ENCODE measurements around the gene PDE4D.
"Not testable (repeated sequence)": the region's sequence is repeated elsewhere in the genome, so short reads cannot be mapped to it uniquely, and the experiment has no call there.

The PDE4D gene

DNA sequence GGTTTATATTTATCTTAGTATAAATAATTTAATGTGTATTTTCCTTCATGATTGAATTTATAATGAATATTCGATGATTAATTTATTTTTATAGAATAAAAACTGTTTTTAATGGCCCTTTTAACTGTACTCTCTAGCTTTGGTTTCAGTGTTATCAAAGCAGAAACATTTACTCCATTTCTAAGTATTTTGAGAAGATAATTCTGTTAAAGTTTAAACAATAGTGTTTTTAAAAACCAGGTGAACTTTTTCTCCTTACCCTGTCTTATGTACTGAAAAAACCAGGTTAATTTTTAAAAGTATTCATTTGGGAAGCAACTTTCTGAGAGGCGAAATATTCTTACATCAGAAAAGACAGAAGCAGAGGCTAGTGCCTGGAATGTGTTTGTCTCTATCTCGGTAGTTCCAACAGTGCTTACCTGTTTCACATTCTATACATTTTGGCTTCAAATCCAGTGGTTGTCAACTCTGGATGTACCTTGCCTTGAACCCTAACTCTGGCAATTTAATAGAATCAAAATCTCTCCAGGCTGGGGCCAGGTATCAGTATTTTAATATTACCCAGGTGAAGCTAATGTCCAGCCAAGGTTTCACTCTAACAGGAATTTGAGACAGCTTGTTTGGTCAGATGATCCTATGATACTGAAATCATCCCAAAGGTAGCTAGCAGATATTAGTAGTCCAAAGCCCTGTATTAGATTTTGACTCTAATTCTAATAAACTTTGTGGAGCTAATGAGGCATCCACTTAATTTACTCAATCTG lies 434.4 kb downstream of the PDE4D start:
- DNase-seq, result no peak

DNA sequence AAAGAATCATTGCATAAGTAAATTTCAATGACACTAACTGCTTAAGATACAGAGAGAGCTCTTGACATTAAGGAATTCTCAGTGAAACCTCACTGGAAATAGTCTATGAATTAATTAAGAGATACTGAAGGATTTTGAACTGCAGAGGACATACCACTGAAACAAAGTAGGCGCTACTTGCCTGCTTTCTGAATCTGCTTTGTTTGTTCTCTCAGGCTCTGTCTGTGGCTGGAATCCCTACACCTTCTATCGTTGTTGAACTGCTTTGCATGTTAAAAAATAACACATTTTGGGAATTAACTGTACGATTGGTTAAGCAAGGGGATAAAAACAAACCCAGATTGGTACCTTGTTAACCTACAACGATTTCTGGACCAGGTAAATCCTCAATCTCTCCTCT lies 435.2 kb downstream of the PDE4D start:
- no peak for DNase-seq

DNA sequence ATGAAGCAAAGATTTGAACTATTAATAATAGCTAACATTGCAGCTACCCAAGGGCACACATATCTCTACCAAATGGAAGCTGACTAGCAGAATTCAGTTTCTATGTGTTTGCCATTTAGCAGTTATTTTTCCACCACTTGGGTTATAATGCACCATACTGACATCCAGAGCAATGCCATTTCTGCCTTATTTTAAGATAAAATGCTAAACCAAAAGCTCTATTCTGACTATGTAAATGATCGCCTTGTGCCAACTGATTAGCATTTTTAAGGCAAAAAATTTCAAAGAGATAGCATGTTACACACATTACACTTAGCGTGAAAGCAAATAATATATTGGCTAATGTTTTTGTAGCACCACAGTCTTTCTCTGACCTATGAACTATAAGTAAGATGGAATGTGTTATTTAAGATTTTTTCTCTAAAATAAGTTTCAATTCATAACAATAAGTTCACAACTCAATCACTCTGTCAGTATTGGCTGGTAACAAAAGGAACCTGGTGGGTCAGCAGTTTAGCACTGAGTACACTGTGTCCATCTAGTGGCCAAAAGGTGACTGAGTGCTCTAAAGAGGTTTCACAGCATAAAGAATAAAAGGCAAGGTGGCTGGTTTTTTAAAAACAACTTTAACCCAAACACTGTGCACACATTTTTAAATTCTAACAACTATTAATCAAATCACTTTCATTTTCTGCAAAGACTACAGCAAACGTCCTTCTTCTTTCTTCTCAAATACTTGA lies 443.5 kb downstream of the PDE4D start:
- DNase-seq, result no peak

GRCh38 chr5:59446356-59446755 lies 447.2 kb downstream of the PDE4D start:
- DNase-seq, result no peak

DNA sequence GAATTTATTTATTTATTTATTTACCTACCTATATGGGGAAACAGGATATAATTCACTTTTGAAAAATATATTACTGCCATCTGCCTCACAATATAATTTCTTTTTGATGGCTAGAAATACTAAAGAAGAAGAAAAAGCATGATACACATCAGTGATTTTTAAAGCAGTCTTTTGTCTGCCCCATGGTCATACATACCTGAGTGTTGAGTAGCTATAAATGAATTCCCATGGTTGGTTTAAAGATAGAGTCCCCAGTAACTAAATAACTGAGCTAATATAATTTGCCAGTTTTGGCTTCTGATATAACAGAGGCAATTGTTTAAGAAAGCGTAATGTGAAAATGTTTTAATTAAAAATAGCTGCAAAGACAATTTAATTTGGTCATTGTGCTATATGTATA lies 447.8 kb downstream of the PDE4D start:
- no peak for DNase-seq

DNA sequence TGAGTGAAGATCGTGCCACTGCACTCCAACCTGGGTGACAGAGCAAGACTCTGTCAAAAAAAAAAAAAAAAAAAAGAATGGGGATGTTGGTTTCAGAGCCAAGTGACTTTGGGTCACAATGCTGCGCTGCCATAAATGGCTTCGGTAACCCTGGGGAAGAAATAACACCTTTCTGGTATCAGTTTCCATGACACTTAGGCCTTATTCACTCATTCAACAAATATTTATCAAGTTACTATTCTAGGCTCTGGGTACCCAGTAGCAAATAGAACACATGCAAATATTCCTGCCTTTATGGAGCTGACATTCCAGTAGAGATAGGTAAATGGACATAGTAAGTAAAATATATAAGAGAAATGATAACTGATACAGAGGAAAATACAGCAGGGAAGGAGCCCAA lies 454.2 kb downstream of the PDE4D start:
- DNase-seq, result no peak

GRCh38 chr5:59437176-59437575 lies 456.4 kb downstream of the PDE4D start:
- DNase-seq, result no peak

- no peak for DNase-seq
Observed at GRCh38 chr5:59436364-59437148, 457.0 kb downstream of the PDE4D start.

DNA sequence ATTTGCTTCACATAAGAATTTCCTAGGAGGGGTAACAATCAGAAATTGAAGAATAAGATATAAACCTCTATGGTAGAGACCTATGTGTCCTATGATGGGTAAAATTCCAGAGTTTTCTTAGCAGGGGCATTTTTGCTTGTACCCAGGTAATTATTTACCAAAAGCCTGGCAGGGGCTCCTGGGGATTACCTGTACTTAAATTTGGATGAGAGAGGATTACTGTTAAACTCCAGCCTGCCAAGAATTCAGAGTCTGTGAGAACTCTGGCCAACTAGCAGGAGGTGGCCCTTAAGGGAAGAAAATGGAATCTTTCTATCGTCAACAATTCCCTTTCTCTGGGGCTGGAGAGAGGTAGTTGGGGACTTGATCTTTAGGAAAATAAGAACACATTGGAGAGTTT lies 460.4 kb downstream of the PDE4D start:
- DNase-seq, result no peak

GRCh38 chr5:59430066-59430685 lies 463.4 kb downstream of the PDE4D start:
- no peak for DNase-seq

DNA sequence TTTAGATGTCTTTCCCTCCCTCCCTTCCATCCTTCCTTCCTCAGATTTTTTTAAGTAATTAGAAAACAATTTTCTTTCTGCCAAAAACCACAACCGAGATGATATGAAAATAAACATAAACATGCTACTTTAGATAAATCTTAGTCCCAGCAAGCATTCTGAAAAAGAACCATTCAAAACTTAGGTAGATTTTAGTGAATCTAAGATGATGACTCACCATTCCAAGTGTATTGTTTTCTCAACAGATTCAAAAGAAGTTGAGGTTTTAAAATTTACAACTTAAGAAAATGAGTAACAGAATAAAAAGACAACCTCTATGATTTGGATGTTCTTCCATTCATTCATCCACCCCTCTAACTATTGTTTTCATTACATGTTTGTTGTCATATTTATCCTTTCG lies 465.1 kb downstream of the PDE4D start:
- DNase-seq, result no peak

GRCh38 chr5:59424515-59424914 lies 469.0 kb downstream of the PDE4D start:
- no peak for DNase-seq

DNA sequence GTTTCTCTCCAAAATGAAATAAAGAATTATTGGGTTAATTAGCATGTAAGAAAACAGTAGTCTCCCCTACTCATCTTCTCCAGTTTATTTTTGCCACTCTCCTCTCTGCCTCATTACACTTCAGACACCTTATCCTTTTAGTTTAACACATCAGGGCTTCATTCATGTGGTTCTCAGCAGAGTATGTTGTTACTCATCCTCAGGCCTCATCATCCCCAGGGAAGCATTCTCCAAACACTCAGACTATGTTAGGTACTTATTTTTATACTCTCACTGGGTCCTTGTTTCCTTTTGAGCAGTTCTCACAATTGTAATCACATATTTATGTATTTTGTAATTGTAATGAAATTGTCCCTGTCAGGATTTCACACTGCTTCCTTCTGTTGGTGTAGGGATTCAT lies 470.5 kb downstream of the PDE4D start:
- no peak for DNase-seq

- no peak for DNase-seq
Observed at GRCh38 chr5:59421986-59422941, 471.3 kb downstream of the PDE4D start.

- DNase-seq, result no peak
Observed at GRCh38 chr5:59420596-59420995, 472.9 kb downstream of the PDE4D start.

DNA sequence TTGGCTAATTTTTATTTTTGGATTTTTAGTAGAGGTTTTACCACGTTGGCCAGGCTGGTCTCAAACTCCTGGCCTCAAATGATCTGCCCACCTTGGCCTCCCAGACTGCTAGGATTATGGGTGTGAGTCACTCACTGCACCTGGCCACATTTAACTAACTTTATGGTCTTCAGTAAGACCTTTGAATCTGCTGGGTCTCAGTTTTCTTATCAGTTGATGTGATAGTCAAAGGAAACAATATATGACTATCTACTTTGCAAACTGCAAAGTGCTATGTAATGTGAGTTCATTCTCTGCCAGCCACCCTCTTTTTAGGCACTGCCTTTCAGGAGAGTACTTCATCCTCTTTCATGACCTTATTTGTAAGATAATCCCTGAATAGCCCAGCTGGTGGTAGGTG lies 474.7 kb downstream of the PDE4D start:
- no peak for DNase-seq

DNA sequence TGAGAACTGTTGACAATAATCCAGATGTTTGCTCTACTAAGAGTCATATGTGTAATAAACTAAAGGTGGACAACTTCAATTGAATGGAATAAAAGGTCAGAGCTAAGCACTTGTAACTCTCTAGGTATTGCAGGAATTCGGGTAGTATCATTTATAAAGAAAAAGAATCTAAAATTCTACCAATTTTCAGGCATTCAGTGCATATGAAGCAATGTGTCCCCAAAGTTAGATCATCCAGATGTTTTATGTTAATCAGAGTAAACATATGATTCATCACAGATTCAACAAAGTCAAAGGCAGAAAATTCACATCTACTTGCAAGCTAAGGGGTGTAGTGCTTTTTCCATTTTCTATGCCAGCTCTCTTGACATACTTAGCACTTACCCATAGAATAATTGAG lies 477.1 kb downstream of the PDE4D start:
- no peak for DNase-seq

DNA sequence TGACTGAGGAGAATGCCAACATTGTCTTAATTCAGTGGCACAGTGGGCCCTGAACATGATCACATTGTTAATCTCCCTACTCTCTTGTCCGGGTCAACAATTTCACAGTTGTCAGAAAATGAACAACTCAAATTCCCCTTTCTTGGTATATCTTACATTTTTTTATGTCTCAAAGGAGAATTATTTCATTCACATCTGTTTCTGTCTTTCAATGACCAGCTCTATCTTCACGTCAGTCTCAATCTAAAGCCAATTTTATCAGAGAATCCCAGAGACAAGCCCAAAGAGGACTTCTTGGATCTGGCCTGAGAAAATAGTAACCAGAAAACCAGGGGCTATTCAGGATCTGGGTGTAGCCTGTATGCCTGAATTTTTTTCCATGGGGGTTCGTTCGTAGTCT lies 477.5 kb downstream of the PDE4D start:
- DNase-seq, result no peak

GRCh38 chr5:59412428-59412827 lies 481.1 kb downstream of the PDE4D start:
- no peak for DNase-seq

- not testable (repeated sequence) for DNase-seq
Observed at GRCh38 chr5:59408997-59409396, 484.5 kb downstream of the PDE4D start.

DNA sequence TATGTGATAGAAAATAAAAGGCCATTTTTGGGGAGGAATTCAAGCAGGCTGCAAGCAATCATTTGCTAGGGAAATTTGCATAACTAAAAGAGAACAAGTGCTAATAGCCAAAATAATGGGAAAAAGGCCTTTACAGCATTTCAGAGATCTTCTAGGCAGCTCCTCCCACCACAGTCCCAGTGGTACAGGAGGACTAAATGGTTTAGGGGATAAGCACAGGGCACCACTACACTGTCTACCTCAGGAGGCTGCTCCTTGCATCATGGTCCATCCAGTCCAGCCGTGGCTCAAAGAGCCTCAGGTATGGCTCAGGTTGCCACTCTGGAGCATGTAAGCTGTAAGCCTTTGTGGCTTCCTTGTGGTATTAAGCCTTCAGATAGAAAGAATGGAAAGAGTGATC lies 485.6 kb downstream of the PDE4D start:
- no peak for DNase-seq

GRCh38 chr5:59401637-59402036 lies 491.9 kb downstream of the PDE4D start:
- no peak for DNase-seq

Data from bone marrow (tissue), 2 donors.